WTC11 (cell line): ENCODE measurements around the gene SNRPD3. TPM values are rescaled to one million over a fixed set of nuclear protein-coding genes. Genes with fewer than 3 reads are reported as not detected.
"Not testable (repeated sequence)": the region's sequence is repeated elsewhere in the genome, so short reads cannot be mapped to it uniquely, and the experiment has no call there.

Source experiments
- ATAC-seq: fragments of 200-7000 bp; cut with Tn5 transposase; 2 replicates; pipeline ENCODE4 v1.10.0; 2021; ENCODE audit warnings: mild to moderate bottlenecking, moderate library complexity
- CTCF ChIA-PET: fragments of 300-600 bp; sonication (Branson Sonifier 250); formaldehyde crosslinking; loops from one replicate; lab custom pipeline; 2021; ENCODE audit warnings: antibody characterized with exemption; lab: Charles Lee
- POLR2A ChIA-PET: fragments of 350-600 bp; sonication (Branson Sonifier 250); formaldehyde crosslinking; loops from one replicate; lab custom pipeline; 2021; ENCODE audit warnings: antibody characterized with exemption; lab: Charles Lee
- DNase-seq: peaks from one replicate; pipeline ENCODE4 v3.0.0; 2021; ENCODE audit warnings: low spot score
- H3K27ac Mint-ChIP-seq: 2 replicates; pipeline ENCODE4 v1.8.0; 2021; ENCODE audit warnings: mixed read lengths
- H3K27me3 Mint-ChIP-seq: 2 replicates; pipeline ENCODE4 v1.8.0; 2021; ENCODE audit warnings: low read depth, mild to moderate bottlenecking, moderate library complexity, mixed read lengths
- H3K36me3 Mint-ChIP-seq: 2 replicates; pipeline ENCODE4 v1.8.0; 2021; ENCODE audit warnings: mixed read lengths
- H3K4me1 Mint-ChIP-seq: 2 replicates; pipeline ENCODE4 v1.8.0; 2022; ENCODE audit warnings: mixed read lengths
- H3K4me3 Mint-ChIP-seq: 2 replicates; pipeline ENCODE4 v1.8.0; 2021; ENCODE audit warnings: mild to moderate bottlenecking, moderate library complexity, mixed read lengths
- H3K9me3 Mint-ChIP-seq: 2 replicates; pipeline ENCODE4 v1.8.0; 2021; ENCODE audit warnings: mixed read lengths
- total RNA-seq: library from RNA; stranded (reverse); gene quantifications from 3 replicates; pipeline ENCODE4 v1.2.3, GENCODE V29; 2021

Gene SNRPD3
- total RNA-seq, 1 experiment from 2014 or later = 198 TPM

- DNase-seq, H3K9me3 Mint-ChIP-seq, ATAC-seq, H3K4me3 Mint-ChIP-seq, H3K4me1 Mint-ChIP-seq, H3K27ac Mint-ChIP-seq, H3K36me3 Mint-ChIP-seq, H3K27me3 Mint-ChIP-seq, CTCF ChIA-PET, POLR2A ChIA-PET: not testable (repeated sequence)
These were observed 66.8 kb downstream of the SNRPD3 start for GRCh38 chr22:24622596-24622995.

Other genes with a start within 250 kb of the SNRPD3 start
- gene ADORA2A, start 128.4 kb upstream of the SNRPD3 start, total RNA-seq = 7.0 to 8.1 TPM (median 7.6 TPM) in 3 replicates
- gene UPB1, start 60.7 kb upstream of the SNRPD3 start, total RNA-seq = 0.09 to 0.18 TPM (median 0.09 TPM) in 3 replicates
- 77.0 to 105 TPM (median 86.2 TPM) in 3 replicates for gene GUCD1, start 861 bp upstream of the SNRPD3 start, total RNA-seq
- 17.3 to 19.2 TPM (median 17.6 TPM) in 3 replicates for gene LRRC75B, start 37.1 kb downstream of the SNRPD3 start, total RNA-seq
- gene GGT1, start 47.2 kb downstream of the SNRPD3 start, total RNA-seq = 33.7 to 41.3 TPM (median 38.8 TPM) in 3 replicates
- gene PIWIL3, start 218.7 kb downstream of the SNRPD3 start, total RNA-seq = 0.18 to 0.55 TPM (median 0.32 TPM) in 3 replicates